HCT116 (cell line): ENCODE data around the gene CEBPB. TPM values are rescaled to one million over a fixed set of nuclear protein-coding genes. Genes with fewer than 3 reads are reported as not detected.

Source experiments
- ATAC-seq: fragments of 200-7000 bp; cut with Tn5 transposase; 2 replicates; pipeline ENCODE4 v1.9.1; 2020; ENCODE audit warnings: mild to moderate bottlenecking, moderate library complexity
- BruUV-seq: library from RNA; stranded (reverse); fragments of 400-500 nt; replicated peaks from 2 replicates; lab custom pipeline; 2021; lab: Mats Ljungman, UMichigan
- CTCF ChIA-PET: fragments of 300-600 bp; sonication (Branson Sonifier 250); formaldehyde crosslinking; loops from one replicate; lab custom pipeline; 2021; ENCODE audit warnings: antibody characterized with exemption; lab: Charles Lee
- POLR2A ChIA-PET: fragments of 300-600, 350-600 bp; sonication (Branson Sonifier 250); formaldehyde crosslinking; loops from one replicate; lab custom pipeline; 2021; ENCODE audit warnings: antibody characterized with exemption; lab: Charles Lee
- RAD21 ChIA-PET, 2 experiments: fragments of 300-600 bp; sonication (Branson Sonifier 250); formaldehyde crosslinking; loops; one replicate each; lab custom pipeline; 2023; ENCODE audit warnings: low total read pairs in 2 of 2; ENCODE audit not compliant: uncharacterized antibody in 2 of 2, unreplicated experiment in 2 of 2, low non-redundant PET in 1 of 2; lab: Charles Lee
- DNase-seq: peaks from one replicate; pipeline ENCODE4 v3.0.0-alpha.2; 2010; ENCODE audit warnings: low read depth, low spot score
- H2AFZ ChIP-seq: fragments of 200-600 bp; shearing (Covaris generic), sonication (generic); 2 replicates; pipeline ENCODE4 v1.6.1; 2017; ENCODE audit warnings: low read depth, mixed run types, mixed read lengths, antibody characterized with exemption, low read length; ENCODE audit not compliant: poor library complexity, severe bottlenecking
- H3K27ac ChIP-seq: 2 replicates; pipeline ENCODE4 v1.5.1; 2012; ENCODE audit warnings: low read depth, low read length
- H3K27me3 ChIP-seq: fragments of 200-600 bp; sonication (generic); 2 replicates; pipeline ENCODE4 v1.6.1; 2016; ENCODE audit warnings: mixed run types, low read length, mixed read lengths; ENCODE audit not compliant: insufficient read depth
- H3K36me3 ChIP-seq, 2 experiments: fragments of 200-500 bp in 1 of 2; fragments of 200-600 bp in 1 of 2; sonication (Bioruptor generic) in 1 of 2; sonication (generic) in 1 of 2; 2 replicates each; pipeline versions ENCODE4 v1.5.1 to v1.6.1; 2014 to 2016; ENCODE audit warnings: low read length in 2 of 2, inconsistent platforms in 1 of 2, mixed read lengths in 1 of 2, mixed run types in 1 of 2; ENCODE audit not compliant: insufficient read depth in 2 of 2, control insufficient read depth in 1 of 2
- H3K4me1 ChIP-seq, 2 experiments: fragments of 200-600 bp in 1 of 2; sonication (generic) in 1 of 2; 2 replicates each; pipeline versions ENCODE4 v1.5.1 to v1.6.1; 2012 to 2017; ENCODE audit warnings: low read length in 2 of 2, inconsistent platforms in 1 of 2, mild to moderate bottlenecking in 1 of 2, mixed read lengths in 1 of 2, mixed run types in 1 of 2, moderate library complexity in 1 of 2; ENCODE audit not compliant: insufficient read depth in 2 of 2, control insufficient read depth in 1 of 2
- H3K4me2 ChIP-seq: fragments of 200-600 bp; sonication (generic); 2 replicates; pipeline ENCODE4 v1.6.1; 2017; ENCODE audit warnings: mixed run types, low read length, mixed read lengths
- H3K4me3 ChIP-seq, 2 experiments: fragments of 200-600 bp in 1 of 2; sonication (generic) in 1 of 2; replicated peaks in 1 of 2; 2 replicates each; pipeline ENCODE4 v1.5.1; 2011 to 2016; ENCODE audit warnings: low read length in 2 of 2, control low read depth in 1 of 2, low read depth in 1 of 2, mild to moderate bottlenecking in 1 of 2, mixed read lengths in 1 of 2, mixed run types in 1 of 2
- H3K79me2 ChIP-seq: fragments of 200-600 bp; sonication (generic); 2 replicates; pipeline ENCODE4 v1.6.1; 2017; ENCODE audit warnings: mild to moderate bottlenecking, mixed run types, low read length, moderate library complexity, mixed read lengths; ENCODE audit not compliant: insufficient read depth
- H3K9ac ChIP-seq: fragments of 200-600 bp; sonication (generic); 2 replicates; pipeline ENCODE4 v1.6.1; 2016; ENCODE audit warnings: low read length, mixed read lengths
- H3K9me2 ChIP-seq: fragments of 200-600 bp; sonication (generic), shearing (Covaris generic); 2 replicates; pipeline ENCODE4 v1.6.1; 2017; ENCODE audit warnings: mixed run types, mild to moderate bottlenecking, moderate library complexity; ENCODE audit not compliant: insufficient read depth
- H3K9me3 ChIP-seq, 2 experiments: fragments of 200-500 bp in 1 of 2; fragments of 200-600 bp in 1 of 2; sonication (Bioruptor generic) in 1 of 2; sonication (generic) in 1 of 2; 2 replicates each; pipeline ENCODE4 v1.6.1; 2014 to 2017; ENCODE audit warnings: low read length in 2 of 2, mixed read lengths in 2 of 2, inconsistent platforms in 1 of 2, low read depth in 1 of 2, mild to moderate bottlenecking in 1 of 2, mixed run types in 1 of 2, moderate library complexity in 1 of 2; ENCODE audit not compliant: control insufficient read depth in 1 of 2, insufficient read depth in 1 of 2
- H4K20me1 ChIP-seq: fragments of 200-600 bp; sonication (generic), shearing (Covaris generic); 2 replicates; pipeline ENCODE4 v1.6.1; 2017; ENCODE audit warnings: mixed run types, mild to moderate bottlenecking, moderate library complexity; ENCODE audit not compliant: insufficient read depth
- CBX3 ChIP-seq: IDR thresholded peaks from 2 replicates; pipeline ENCODE4 v1.6.1; 2012; ENCODE audit warnings: low read depth
- CTCF ChIP-seq, 3 experiments: fragments of 200-600 bp in 1 of 3; sonication (generic) in 1 of 3; IDR thresholded peaks in 2 of 3; conservative IDR thresholded peaks in 1 of 3; 2 replicates each; pipeline ENCODE4 v1.5.1; 2012 to 2017; ENCODE audit warnings: low read depth in 2 of 3, low read length in 2 of 3, antibody characterized with exemption in 1 of 3, borderline replicate concordance in 1 of 3, control low read depth in 1 of 3, mild to moderate bottlenecking in 1 of 3, mixed read lengths in 1 of 3, mixed run types in 1 of 3, moderate library complexity in 1 of 3; ENCODE audit not compliant: insufficient read depth in 1 of 3
- EZH2 ChIP-seq: fragments of 200-600 bp; sonication (generic); IDR thresholded peaks from 2 replicates; pipeline ENCODE4 v1.6.1; 2017; ENCODE audit warnings: antibody characterized with exemption, mixed run types
- POLR2AphosphoS5 ChIP-seq: IDR thresholded peaks from 2 replicates; pipeline ENCODE4 v1.6.1; 2011; ENCODE audit warnings: mild to moderate bottlenecking, low read depth, low read length, moderate library complexity
- REST ChIP-seq: IDR thresholded peaks from 2 replicates; pipeline ENCODE4 v1.6.1; 2012; ENCODE audit warnings: low read depth
- SIN3A ChIP-seq: IDR thresholded peaks from 2 replicates; pipeline ENCODE4 v1.6.1; 2012; ENCODE audit warnings: low read depth
- ZFX ChIP-seq: fragments of 450-650 bp; IDR thresholded peaks from 2 replicates; pipeline ENCODE4 v1.6.1; 2017
- intact Hi-C: fragments of 100-400 bp; cut with micrococcal nuclease; formaldehyde crosslinking; loops from 2 replicates; pipeline ENCODE4 v1.10.0; 2022
- total RNA-seq: library from RNA; stranded (reverse); gene quantifications from one replicate; pipeline ENCODE4 v1.2.1, GENCODE V29; 2021; ENCODE audit not compliant: unreplicated experiment

The CEBPB gene
- total RNA-seq, 1 experiment from 2014 or later: 113 TPM

- no peak for TF ChIP-seq EZH2
- no peak for TF ChIP-seq POLR2AphosphoS5
- no peak for TF ChIP-seq CBX3
- no peak for TF ChIP-seq SIN3A
- no peak for TF ChIP-seq ZFX
- TF ChIP-seq, all 23 proteins: peak for 0
Measured at GRCh38 chr20:50234288-50234687, 43.7 kb downstream of the CEBPB start (continued).

GRCh38 chr20:50237349-50237748 is 46.7 kb downstream of the CEBPB start:
- Histone ChIP-seq H2AFZ (no peak overlapping the region), H3K9ac (no peak overlapping the region), H3K4me2 (no peak overlapping the region), H4K20me1 (no peaks in the 10 kb centered on the region), H3K9me2 (no peaks in the 10 kb centered on the region), H3K79me2 (no peaks in the 10 kb centered on the region), H3K4me3 (no peak overlapping the region), H3K9me3 (no peaks in the 10 kb centered on the region), H3K4me1 (peaks cover 18 to 39% of the 10 kb centered on the region in 2 experiments; a peak in 3 of 4 replicates), H3K36me3 (no peaks in the 10 kb centered on the region), H3K27ac (no peak overlapping the region), H3K27me3 (no peaks in the 10 kb centered on the region)
- DNase-seq (no peak), ATAC-seq (peak; percentile 17; the same call in 1 of the 2 replicates)
- CTCF ChIA-PET: no interaction called here
- TF ChIP-seq CTCF (IDR thresholded peaks at IDR 0.05 in 2 of 3, conservative IDR thresholded peaks at IDR 0.05 in 1 of 3; ENCODE audit: borderline replicate concordance in 1 of 3, insufficient read depth in 1 of 3, low read depth in 2 of 3, low read length in 2 of 3) (no peak), REST (no peak)
- RAD21 ChIA-PET: no interaction called here
- no TSS peak for BruUV-seq
- POLR2A ChIA-PET: no interaction called here
- intact Hi-C loops: no loop called here
